GM18951 (cell line): ENCODE measurements around the gene RSRC2.
"Not testable (repeated sequence)": the region's sequence is repeated elsewhere in the genome, so short reads cannot be mapped to it uniquely, and the experiment has no call there.

Experiments used
- POLR2A ChIP-seq: IDR thresholded peaks from 4 replicates; pipeline ENCODE4 v1.6.1; 2011; ENCODE audit warnings: mild to moderate bottlenecking; ENCODE audit not compliant: insufficient read length, insufficient read depth; ENCODE audit errors: extremely low read depth
- in situ Hi-C: fragments of 300-500 bp; cut with MboI; formaldehyde crosslinking; loops from one replicate; pipeline ENCODE4 v1.12.0; 2022; ENCODE audit warnings: low sequenced_read_pairs, mixed read lengths, inconsistent platforms; ENCODE audit not compliant: unreplicated experiment

The RSRC2 gene

GRCh38 chr12:122533856-122534255 lies 7.1 kb upstream of the RSRC2 start:
- TF ChIP-seq POLR2A, result no peak
- in situ Hi-C loops, result no loop called here

GRCh38 chr12:122528992-122529391 lies 2.3 kb upstream of the RSRC2 start:
- no peak for TF ChIP-seq POLR2A
- in situ Hi-C loops, result no loop called here

- TF ChIP-seq POLR2A, result no peak
- in situ Hi-C loops, result no loop called here
Observed at GRCh38 chr12:122528582-122528981, 1.8 kb upstream of the RSRC2 start.

GRCh38 chr12:122527478-122527944 lies 775 bp upstream of the RSRC2 start:
- in situ Hi-C loops, result no loop called here
- TF ChIP-seq POLR2A, result no peak

GRCh38 chr12:122523846-122524718 lies 2.7 kb downstream of the RSRC2 start:
- in situ Hi-C loops, result no loop called here
- no peak for TF ChIP-seq POLR2A

GRCh38 chr12:122523280-122523679 lies 3.5 kb downstream of the RSRC2 start:
- TF ChIP-seq POLR2A, result no peak
- in situ Hi-C loops, result no loop called here

GRCh38 chr12:122520676-122521075 lies 6.1 kb downstream of the RSRC2 start:
- TF ChIP-seq POLR2A, result no peak
- in situ Hi-C loops, result no loop called here

- in situ Hi-C loops, result no loop called here
- no peak for TF ChIP-seq POLR2A
Observed at GRCh38 chr12:122519418-122519817, 7.3 kb downstream of the RSRC2 start.

- in situ Hi-C loops, result no loop called here
- TF ChIP-seq POLR2A, result no peak
Observed at GRCh38 chr12:122518908-122519307, 7.8 kb downstream of the RSRC2 start.

- in situ Hi-C loops, result no loop called here
Observed at GRCh38 chr12:122517877-122518276, 8.9 kb downstream of the RSRC2 start.

GRCh38 chr12:122516544-122517361 lies 10.0 kb downstream of the RSRC2 start:
- TF ChIP-seq POLR2A, result no peak
- in situ Hi-C loops, result no loop called here

More at GRCh38 chr12:122517877-122518276, 8.9 kb downstream of the RSRC2 start:
- no peak for TF ChIP-seq POLR2A

GRCh38 chr12:122515275-122515674 lies 11.5 kb downstream of the RSRC2 start:
- no peak for TF ChIP-seq POLR2A
- in situ Hi-C loops, result no loop called here

GRCh38 chr12:122513660-122514059 lies 13.1 kb downstream of the RSRC2 start:
- no peak for TF ChIP-seq POLR2A
- in situ Hi-C loops, result no loop called here

- in situ Hi-C loops, result not testable (repeated sequence)
Observed at GRCh38 chr12:122513028-122513427, 13.7 kb downstream of the RSRC2 start.
